ENCODE data around the gene UNCX.

DNA sequence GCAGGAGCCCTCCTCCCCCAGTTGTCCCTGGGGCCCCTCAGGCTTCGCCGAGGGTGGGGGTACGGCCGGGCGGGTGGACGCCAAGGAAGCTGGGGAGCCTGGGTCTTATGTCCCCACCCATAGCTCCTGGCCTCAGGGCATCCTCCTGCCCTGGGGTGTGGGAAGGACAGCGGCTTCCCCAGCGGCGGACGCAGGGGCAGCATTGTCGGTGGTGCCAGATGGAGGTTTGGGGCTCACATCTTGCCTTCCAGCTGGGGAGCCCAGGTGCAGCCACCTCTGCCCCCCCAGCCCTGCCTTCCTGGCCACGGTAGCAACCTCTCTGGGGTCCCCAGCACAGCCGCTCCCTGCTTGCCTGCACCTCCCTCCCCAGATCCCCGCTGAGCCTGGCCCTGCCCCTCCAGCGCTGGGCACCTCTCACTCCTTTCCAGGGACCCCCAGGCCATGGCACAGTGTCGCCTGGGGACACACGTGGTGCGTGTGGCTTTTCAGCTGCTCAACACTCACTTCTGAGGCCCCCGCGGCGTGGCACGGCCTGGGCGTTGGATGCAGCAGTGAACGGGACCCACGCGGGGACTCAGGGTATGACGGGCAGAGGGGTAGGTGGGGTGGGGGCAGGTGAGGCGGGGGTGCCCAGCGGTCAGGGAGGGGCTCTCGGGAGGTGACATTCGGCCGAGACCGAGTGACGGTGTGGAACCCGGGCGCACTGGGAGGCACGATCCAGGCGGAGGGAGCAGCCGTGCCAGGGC, 53.1 kb downstream of the UNCX start:
- TF ChIP-seq STAT1 (IDR thresholded peaks at IDR 0.05; ENCODE audit: unreplicated experiment) (no peak), CREB1 (CRISPR knock-in tag; IDR thresholded peaks at IDR 0.05; ENCODE audit: low read depth) (no peak), EZH2 (IDR thresholded peaks at IDR 0.05; ENCODE audit: low read depth, unreplicated experiment) (no peak), EZH2phosphoT487 (IDR thresholded peaks at IDR 0.05; ENCODE audit: unreplicated experiment) (no peak), ZNF331 (CRISPR knock-in tag; IDR thresholded peaks at IDR 0.05; ENCODE audit: low read depth) (no peak)
- TF ChIP-seq, protein P1, sequence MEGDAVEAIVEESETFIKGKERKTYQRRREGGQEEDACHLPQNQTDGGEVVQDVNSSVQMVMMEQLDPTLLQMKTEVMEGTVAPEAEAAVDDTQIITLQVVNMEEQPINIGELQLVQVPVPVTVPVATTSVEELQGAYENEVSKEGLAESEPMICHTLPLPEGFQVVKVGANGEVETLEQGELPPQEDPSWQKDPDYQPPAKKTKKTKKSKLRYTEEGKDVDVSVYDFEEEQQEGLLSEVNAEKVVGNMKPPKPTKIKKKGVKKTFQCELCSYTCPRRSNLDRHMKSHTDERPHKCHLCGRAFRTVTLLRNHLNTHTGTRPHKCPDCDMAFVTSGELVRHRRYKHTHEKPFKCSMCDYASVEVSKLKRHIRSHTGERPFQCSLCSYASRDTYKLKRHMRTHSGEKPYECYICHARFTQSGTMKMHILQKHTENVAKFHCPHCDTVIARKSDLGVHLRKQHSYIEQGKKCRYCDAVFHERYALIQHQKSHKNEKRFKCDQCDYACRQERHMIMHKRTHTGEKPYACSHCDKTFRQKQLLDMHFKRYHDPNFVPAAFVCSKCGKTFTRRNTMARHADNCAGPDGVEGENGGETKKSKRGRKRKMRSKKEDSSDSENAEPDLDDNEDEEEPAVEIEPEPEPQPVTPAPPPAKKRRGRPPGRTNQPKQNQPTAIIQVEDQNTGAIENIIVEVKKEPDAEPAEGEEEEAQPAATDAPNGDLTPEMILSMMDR (conservative IDR thresholded peaks at IDR 0.05; ENCODE audit: low read depth in 2 of 2), result no peak
- TF ChIP-seq, protein P2, sequence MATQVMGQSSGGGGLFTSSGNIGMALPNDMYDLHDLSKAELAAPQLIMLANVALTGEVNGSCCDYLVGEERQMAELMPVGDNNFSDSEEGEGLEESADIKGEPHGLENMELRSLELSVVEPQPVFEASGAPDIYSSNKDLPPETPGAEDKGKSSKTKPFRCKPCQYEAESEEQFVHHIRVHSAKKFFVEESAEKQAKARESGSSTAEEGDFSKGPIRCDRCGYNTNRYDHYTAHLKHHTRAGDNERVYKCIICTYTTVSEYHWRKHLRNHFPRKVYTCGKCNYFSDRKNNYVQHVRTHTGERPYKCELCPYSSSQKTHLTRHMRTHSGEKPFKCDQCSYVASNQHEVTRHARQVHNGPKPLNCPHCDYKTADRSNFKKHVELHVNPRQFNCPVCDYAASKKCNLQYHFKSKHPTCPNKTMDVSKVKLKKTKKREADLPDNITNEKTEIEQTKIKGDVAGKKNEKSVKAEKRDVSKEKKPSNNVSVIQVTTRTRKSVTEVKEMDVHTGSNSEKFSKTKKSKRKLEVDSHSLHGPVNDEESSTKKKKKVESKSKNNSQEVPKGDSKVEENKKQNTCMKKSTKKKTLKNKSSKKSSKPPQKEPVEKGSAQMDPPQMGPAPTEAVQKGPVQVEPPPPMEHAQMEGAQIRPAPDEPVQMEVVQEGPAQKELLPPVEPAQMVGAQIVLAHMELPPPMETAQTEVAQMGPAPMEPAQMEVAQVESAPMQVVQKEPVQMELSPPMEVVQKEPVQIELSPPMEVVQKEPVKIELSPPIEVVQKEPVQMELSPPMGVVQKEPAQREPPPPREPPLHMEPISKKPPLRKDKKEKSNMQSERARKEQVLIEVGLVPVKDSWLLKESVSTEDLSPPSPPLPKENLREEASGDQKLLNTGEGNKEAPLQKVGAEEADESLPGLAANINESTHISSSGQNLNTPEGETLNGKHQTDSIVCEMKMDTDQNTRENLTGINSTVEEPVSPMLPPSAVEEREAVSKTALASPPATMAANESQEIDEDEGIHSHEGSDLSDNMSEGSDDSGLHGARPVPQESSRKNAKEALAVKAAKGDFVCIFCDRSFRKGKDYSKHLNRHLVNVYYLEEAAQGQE (IDR thresholded peaks at IDR 0.05; ENCODE audit: unreplicated experiment), result no peak
